ENCODE measurements around the gene ARFGAP3.
"Not testable (repeated sequence)": the region's sequence is repeated elsewhere in the genome, so short reads cannot be mapped to it uniquely, and the experiment has no call there.

Gene ARFGAP3

DNA sequence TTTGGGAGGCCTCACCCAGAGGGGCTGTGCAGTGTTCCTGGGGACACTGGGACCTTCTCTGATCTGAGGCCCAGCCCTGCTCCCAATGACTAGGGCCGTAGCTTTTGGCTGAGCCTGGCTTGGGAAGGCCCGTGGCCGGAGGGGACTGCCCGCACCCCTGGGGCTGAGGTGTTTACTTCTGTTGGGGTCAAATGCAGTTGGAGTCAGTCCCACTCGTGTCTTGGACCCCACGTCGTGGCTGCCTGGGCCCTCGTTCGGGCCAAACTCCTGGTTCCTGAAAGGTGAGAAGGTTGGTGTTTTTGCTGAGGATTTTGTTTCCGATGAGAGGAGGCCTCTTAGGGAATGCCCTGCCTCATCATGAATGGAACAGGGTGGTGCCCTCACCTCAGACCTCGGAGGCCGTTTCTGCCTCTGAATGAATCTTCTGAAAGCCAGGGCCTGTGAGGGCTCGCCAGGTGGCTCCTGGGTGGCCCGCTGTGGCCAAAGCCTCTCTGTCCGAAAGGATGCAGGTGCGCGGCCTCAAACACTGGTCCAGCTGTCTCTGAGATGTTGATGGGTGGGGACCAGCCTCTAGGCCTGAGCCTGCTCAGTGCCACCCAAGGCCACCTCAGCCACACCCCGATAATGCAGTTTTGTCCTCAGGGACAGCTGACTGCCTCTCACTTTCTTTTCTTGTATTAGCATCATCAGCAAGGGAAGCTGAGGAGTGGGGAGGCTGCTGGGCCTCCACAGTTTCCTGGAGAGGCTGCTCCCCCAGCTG, 96.1 kb downstream of the ARFGAP3 start:
- DNase-seq: no peak

GRCh38 chr22:42758931-42759629, 98.0 kb downstream of the ARFGAP3 start:
- no peak for DNase-seq

- not testable (repeated sequence) for DNase-seq
These were observed 101.5 kb downstream of the ARFGAP3 start for GRCh38 chr22:42755553-42755952.

DNA sequence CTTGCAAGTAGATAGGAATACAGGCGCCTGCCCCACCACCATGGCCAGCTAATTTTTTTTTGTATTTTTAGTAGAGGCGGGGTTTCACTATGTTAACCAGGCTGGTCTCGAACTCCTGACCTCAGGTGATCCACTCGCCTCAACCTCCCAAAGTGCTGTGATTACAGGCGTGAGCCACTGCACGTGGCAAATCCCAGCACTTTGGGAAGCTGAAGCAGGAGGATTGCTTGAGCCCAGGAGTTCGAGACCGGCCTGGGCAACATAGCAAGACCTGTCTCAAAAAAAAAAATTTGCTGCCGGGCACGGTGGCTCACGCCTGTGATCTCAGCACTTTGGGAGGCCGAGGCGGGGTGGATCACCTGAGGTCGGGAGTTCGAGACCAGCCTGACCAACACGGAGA, 102.0 kb downstream of the ARFGAP3 start:
- not testable (repeated sequence) for DNase-seq

GRCh38 chr22:42754658-42755057, 102.4 kb downstream of the ARFGAP3 start:
- DNase-seq: no peak

DNA sequence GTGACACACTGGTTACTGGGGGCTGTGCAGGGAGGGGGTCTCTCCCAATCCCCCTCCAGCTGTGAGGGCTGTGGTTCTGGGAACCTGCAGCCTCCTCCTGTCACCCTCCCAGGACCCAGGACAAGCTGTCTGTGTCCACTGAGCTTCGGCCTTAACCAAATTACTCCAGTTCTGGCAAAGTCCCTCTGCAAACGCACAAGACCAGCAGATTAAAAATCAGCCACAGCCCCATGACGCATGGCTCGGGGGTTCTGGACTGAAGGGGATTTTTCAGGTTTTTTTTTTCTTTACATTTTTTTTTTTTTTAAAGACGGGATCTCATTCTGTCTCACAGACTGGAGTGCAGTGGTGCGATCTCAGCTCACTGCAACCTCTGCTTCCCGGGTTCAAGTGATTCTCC, 104.2 kb downstream of the ARFGAP3 start:
- DNase-seq: no peak

DNA sequence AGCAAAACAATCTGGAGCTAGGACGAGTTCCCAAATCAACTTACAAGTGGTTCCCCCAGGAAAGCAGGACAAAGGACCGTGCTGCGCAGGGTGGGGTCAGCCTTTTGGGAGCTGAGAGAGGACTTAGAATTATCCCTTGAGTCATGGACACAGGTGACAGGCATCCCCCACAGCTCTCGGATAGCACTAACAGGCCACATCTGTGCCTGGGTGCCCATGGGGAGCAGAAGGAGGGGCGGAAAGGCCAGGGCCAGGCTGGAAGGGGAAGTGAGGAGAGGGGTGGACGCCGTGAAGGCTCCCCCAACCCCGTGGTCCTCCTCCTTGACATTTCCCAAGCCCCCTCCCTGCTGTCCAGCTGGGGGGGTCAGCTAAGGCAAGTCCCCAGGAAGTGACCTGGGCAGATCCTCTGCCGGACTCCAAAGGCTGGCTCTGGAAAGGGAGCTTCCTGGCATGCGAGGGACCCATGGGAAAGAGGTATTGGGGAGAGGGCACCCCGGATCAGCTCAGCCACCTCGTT, 104.8 kb downstream of the ARFGAP3 start:
- DNase-seq: no peak

GRCh38 chr22:42750421-42750820, 106.7 kb downstream of the ARFGAP3 start:
- DNase-seq: not testable (repeated sequence)

DNA sequence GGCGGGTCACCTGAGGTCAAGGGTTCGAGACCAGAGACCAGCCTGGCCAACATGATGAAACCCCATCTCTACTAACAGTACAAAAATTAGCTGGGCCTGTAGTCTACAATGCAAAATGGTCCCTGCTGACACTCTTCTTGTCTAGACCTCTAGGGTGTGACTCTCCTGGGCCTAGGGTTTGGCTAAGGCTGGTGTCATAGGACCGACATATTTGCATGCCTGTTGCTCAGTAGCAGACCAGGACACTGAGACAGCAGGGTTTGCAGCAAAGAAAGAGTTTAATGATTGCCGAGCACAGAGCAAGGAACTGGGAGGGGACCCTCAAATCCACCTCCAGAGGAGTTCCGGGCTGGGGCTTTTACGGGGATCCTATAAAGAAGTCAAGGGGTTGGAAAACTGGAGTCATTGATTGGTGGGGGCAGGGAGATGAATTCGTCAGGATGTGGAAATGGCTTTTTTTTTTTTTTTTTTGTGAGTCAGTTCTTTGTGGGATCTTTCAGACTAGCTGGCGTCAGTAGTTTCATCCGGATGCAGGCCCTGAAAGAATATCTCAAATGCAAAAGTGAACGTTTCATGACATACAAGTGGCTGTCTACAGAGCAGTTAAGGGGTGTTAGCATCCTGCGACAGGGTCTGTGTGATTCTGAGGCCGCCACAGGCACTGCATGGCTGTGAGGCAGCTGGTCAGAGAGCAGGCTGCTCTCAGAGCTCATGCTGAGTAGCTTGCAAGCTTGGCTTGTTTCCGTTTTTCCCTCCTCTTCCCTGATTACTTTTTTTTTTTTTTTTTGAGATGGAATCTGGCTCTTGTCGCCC, 109.2 kb downstream of the ARFGAP3 start:
- no peak for DNase-seq

Data from NCI-H524 treated with DMSO at 0.1 percent for 48 hours (cell line).